ENCODE results near the gene MAZ. TPM values are rescaled to one million over a fixed set of nuclear protein-coding genes. Genes with fewer than 3 reads are reported as not detected.

Gene MAZ
- total and polyA plus RNA-seq, 2 of the 8 experiments (the other 6 are each of a cell fraction or from before 2014, with no cell fraction given) = 219 to 380 TPM

DNA sequence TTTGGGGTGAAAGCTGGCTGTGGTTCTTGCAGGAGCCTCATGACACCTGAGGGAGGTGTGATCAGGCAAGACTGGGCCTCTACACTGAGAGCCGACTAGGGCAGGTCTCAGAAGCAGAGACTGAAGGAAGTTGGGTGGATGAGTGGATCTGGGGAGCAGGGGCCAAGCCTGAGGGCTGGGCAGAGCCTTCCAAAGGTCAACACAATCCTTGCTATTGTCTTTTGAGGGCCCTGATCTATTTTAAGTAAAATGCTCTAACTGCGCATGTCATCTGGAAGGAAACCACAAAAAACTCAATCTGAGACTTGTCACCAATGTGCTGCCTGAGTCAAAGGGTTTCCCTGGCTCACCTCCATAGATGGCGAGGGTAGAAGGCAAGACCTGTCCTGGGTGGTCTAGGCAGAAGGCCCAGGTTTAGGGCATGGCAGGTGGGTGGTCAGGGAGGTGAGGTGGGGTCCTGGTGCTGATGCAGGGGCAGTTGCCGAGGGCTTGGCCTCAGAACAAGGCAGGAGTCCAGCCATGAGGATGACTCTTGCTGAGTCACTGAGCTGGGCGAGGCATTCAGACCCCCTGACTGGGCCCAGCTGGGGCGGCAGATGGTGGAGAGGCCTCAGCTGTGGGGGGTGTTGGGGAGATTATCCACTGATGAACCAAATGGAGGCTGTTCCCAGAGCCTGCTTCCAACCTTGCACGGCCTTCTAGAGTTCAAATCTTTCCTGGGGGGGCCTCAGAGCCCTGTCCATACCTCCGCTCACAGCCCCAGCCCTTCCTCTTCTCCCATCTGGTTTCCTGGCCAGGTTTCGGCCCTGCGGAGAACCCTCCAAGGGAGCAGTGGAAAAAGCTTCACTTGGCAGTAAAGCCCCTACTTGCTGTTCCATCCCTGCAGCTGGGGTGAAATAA is 19.1 kb downstream of the MAZ start:
- H3K14ac ChIP-seq (ENCODE audit: insufficient read length) = no peak overlapping the region
- H3K4me3 ChIP-seq (ENCODE audit: extremely low read depth in 1 of 4, insufficient read depth in 2 of 4, low read depth in 3 of 4, low read length in 4 of 4) = no peak overlapping the region
- H2BK120ac ChIP-seq (replicated peaks; ENCODE audit: low read depth, low read length) = no peak overlapping the region
- no peaks in the 10 kb centered on the region for H3K79me2 ChIP-seq (ENCODE audit: control insufficient read depth in 1 of 2, insufficient read depth in 2 of 2, low read length in 2 of 2)
- H2AFZ ChIP-seq (ENCODE audit: low read length) = no peak overlapping the region
- no peak overlapping the region for H3K56ac ChIP-seq (replicated peaks; ENCODE audit: insufficient read length, low read depth, low read length)
- CTCF ChIA-PET (ENCODE audit: partially characterized antibody) = interaction anchor here (1.0 to 17.5 kb wide), 6 partner anchors 7 to 230 kb away, joined by 3 to 212 read pairs (median 4); partner anchors contain the start of gene PAGR1
- 84% methylated on average over 10 of the region's 10 CpGs; no CpG with 5 or more reads in 1 of the 2 experiments for WGBS, 2 experiments (ENCODE audit: extremely low coverage in 1 of 2, insufficient coverage in 1 of 2, insufficient read length in 1 of 2, insufficient replicate concordance in 2 of 2, low coverage in 1 of 2, low lambda C conversion rate in 2 of 2, missing lambda C conversion rate in 1 of 2)
- peak overlapping the region; percentile 57 for H4K5ac ChIP-seq (ENCODE audit: insufficient read length, low read depth, low read length)
- peaks cover 5% of the 10 kb centered on the region; the same call in 1 of the 2 replicates for H3K79me1 ChIP-seq (ENCODE audit: low read depth, low read length)
- H3K9me3 ChIP-seq (ENCODE audit: insufficient read depth in 2 of 2, low read depth in 1 of 2, low read length in 1 of 2) = no peaks in the 10 kb centered on the region
- H3K36me3 ChIP-seq (ENCODE audit: control insufficient read depth in 2 of 4, insufficient read depth in 4 of 4, low read length in 3 of 4) = no peaks in the 10 kb centered on the region; a peak in 2 of 8 replicates
- no peak overlapping the region for H3K23ac ChIP-seq (ENCODE audit: insufficient read length)
- H2BK5ac ChIP-seq (ENCODE audit: low read depth, low read length) = peak overlapping the region; percentile 71
- FAIRE-seq (no peak), DNase-seq (ENCODE audit: low read depth in 1 of 2, low spot score in 2 of 2) (no peak)
- H3K23me2 ChIP-seq (ENCODE audit: low read depth, low read length) = no peaks in the 10 kb centered on the region; the same call in none of the 2 replicates
- peak overlapping the region; percentile 87; the same call in 1 of the 2 replicates for H2BK12ac ChIP-seq (ENCODE audit: low read depth, low read length)
- H2BK20ac ChIP-seq (ENCODE audit: low read length) = no peak overlapping the region
- peak overlapping the region; percentile 82; the same call in 1 of the 2 replicates for H2AK5ac ChIP-seq (ENCODE audit: low read depth, low read length)
- H4K91ac ChIP-seq (replicated peaks; ENCODE audit: insufficient read length, low read length) = no peak overlapping the region
- H2BK15ac ChIP-seq (ENCODE audit: low read length) = peak overlapping the region; percentile 88; the same call in 1 of the 2 replicates
- TF ChIP-seq CREB1 (IDR thresholded peaks at IDR 0.05) (no peak), BACH1 (IDR thresholded peaks at IDR 0.05; ENCODE audit: low read length) (peak; percentile 54), RAD21 (IDR thresholded peaks at IDR 0.05 in 1 of 2, conservative IDR thresholded peaks at IDR 0.05 in 1 of 2; ENCODE audit: low read depth in 2 of 2, low read length in 2 of 2) (no peak), MAFK (IDR thresholded peaks at IDR 0.05; ENCODE audit: low read depth, low read length) (peak; percentile 55; the same call in 1 of the 2 replicates)
- TF ChIP-seq, protein P1, sequence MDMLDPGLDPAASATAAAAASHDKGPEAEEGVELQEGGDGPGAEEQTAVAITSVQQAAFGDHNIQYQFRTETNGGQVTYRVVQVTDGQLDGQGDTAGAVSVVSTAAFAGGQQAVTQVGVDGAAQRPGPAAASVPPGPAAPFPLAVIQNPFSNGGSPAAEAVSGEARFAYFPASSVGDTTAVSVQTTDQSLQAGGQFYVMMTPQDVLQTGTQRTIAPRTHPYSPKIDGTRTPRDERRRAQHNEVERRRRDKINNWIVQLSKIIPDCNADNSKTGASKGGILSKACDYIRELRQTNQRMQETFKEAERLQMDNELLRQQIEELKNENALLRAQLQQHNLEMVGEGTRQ (IDR thresholded peaks at IDR 0.05; ENCODE audit: low read length) = no peak
- TF ChIP-seq, protein P2, sequence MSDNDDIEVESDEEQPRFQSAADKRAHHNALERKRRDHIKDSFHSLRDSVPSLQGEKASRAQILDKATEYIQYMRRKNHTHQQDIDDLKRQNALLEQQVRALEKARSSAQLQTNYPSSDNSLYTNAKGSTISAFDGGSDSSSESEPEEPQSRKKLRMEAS (IDR thresholded peaks at IDR 0.05) = 0 out of 2 replicates have a peak, but pooled peaks have one; percentile 16
- no peak overlapping the region for H4K8ac ChIP-seq (ENCODE audit: extremely low read depth, insufficient read depth, low read length)
- 0 out of 7 replicates have a peak, but pooled peaks cover 0 to 3% (median 0%) of the 10 kb centered on the region in 4 experiments for H3K27me3 ChIP-seq (replicated peaks in 1 of 4; ENCODE audit: control insufficient read depth in 3 of 4, extremely low read depth in 1 of 4, insufficient read depth in 3 of 4, low read length in 3 of 4)
- H3K27ac ChIP-seq (ENCODE audit: low read depth, low read length) = no peak overlapping the region; the same call in 1 of the 2 replicates
- H3K4me1 ChIP-seq (replicated peaks in 1 of 4; ENCODE audit: control insufficient read depth in 3 of 4, insufficient read depth in 4 of 4, low read length in 3 of 4) = peaks cover 0 to 8% (median 3%) of the 10 kb centered on the region in 4 experiments; a peak in 5 of 7 replicates
- H4K20me1 ChIP-seq (replicated peaks in 1 of 2; ENCODE audit: control insufficient read depth in 1 of 2, insufficient read depth in 2 of 2, low read length in 2 of 2) = no peaks in the 10 kb centered on the region
- H3K4me2 ChIP-seq (ENCODE audit: insufficient read depth in 1 of 2, low read depth in 2 of 2, low read length in 2 of 2) = no peak overlapping the region
- POLR2A ChIA-PET (ENCODE audit: partially characterized antibody) = interaction anchor here (0.5 to 16.6 kb wide), 16 partner anchors 8 to 181 kb away, joined by 3 to 167 read pairs (median 4); partner anchors contain the start of gene PAGR1
- no peak overlapping the region; a peak in 1 of 7 replicates for H3K9ac ChIP-seq (replicated peaks in 1 of 4; ENCODE audit: extremely low read depth in 1 of 4, low read depth in 3 of 4, low read length in 3 of 4)
- H3K4ac ChIP-seq (replicated peaks; ENCODE audit: insufficient read length, low read depth, low read length) = no peak overlapping the region
- H3K18ac ChIP-seq (ENCODE audit: extremely low read depth, low read length) = peak overlapping the region; percentile 66; the same call in 1 of the 2 replicates

All from H1 (cell line).